CD4-positive, alpha-beta T cell treated with Interleukin-15 for 1 hour (primary cell): ENCODE data around the gene THOP1.
"Not testable (repeated sequence)": the region's sequence is repeated elsewhere in the genome, so short reads cannot be mapped to it uniquely, and the experiment has no call there.

Source experiments
- DNase-seq: peaks from one replicate; pipeline ENCODE4 v3.0.0-alpha.2; 2020

Gene THOP1

DNA sequence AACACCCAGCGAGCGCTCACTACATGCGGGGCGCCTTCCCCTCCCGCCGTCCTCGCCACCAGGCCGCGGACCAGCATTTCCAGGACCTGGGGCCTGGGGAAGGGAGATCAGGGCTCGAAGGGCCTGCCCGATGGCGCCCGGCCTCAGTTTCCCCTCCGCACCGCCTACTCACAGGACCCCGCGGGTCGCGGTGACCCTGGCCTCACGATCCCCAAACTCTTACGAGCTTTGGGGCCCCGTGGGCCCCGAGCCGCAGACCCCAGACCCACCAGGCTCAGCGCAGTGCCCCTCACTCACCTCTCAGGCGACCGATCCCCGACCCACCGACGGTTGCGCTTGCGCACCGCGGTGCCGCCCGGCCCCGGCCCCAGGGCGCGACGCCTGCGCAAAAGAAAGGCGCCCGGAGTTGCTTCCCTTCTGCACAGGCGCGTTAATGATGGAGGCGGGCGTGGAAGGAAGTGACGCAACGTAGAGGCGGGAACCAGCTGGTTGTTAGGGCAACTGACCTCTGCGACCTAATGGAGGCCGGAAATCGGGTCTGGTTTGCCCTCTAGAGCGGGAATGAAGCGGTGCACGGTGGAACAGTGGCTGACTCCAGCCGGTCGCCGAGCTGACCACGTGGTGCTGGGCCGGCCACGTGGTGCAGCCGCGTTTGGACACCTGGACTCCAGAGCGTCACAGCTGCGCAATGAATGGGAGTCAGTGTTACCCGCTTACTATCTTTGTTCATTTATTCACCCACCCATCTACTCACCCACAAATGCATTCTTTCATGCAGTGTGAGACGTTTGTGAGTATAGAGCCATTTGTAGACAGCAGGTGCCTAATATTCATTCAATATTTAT lies 2.1 kb upstream of the THOP1 start, which contains the start of gene SGTA:
Gene SGTA, minus strand, starts transcription at position 338 of the 845 bp plus-strand sequence. CDS start 14,205 bp downstream, outside the sequence.
- DNase-seq, result peak; percentile 98

DNA sequence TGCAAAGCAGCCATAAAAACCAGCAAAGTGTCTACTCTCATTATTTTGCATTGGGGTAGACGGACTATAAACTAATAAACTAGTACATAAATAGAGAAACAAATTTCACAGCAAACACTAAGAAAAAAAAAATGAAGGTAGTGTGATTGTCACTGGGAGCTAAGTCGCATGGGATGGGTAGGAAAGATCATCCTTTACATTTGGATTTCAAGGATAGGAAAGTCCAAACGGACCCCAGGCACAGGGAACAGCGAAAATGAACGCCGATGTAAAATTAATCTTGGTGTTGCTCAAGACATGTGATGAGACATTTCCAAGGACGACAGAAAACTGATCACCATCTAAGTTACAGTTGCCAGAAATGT lies 1.5 kb upstream of the THOP1 start:
- no peak for DNase-seq

DNA sequence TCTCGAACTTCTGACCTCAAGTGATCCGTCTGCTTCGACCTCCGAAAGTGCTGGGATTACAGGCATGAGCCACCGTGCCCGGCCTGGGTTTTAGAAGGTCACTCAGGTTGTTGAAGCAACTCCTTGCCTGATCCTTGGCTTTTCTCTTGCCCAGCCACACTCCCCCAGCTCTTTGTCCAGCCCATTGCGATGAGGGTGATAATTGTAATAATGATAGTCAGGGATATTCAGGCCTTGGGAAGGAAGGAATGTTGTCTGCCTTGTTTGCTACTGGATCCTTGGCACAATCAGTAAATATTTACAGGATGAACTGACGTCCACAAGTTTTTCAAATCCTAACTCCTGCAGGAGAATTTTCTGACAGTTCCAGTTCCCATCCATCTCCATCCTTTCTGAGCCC lies 1.8 kb downstream of the THOP1 start:
- DNase-seq, result no peak

DNA sequence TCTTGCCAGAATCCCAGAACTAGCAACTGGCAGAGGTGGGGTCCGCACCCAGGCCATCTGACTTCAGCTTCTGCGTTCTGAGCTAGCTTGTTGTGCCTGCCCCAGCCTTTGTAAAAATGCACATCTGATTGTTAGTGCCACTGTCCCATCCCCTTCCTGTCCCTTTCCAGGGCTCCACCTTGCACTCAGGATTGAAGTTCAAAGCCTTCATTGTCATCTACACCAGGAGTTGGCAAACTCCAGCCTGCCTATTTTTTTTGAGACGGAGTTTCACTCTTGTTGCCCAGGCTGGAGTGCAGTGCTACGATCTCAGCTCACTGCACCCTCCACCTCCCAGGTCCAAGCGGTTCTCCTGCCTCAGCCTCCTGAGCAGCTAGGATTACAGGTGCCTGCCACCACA lies 2.9 kb downstream of the THOP1 start:
- DNase-seq, result no peak

- no peak for DNase-seq
Measured at GRCh38 chr19:2790194-2790556, 4.9 kb downstream of the THOP1 start.

DNA sequence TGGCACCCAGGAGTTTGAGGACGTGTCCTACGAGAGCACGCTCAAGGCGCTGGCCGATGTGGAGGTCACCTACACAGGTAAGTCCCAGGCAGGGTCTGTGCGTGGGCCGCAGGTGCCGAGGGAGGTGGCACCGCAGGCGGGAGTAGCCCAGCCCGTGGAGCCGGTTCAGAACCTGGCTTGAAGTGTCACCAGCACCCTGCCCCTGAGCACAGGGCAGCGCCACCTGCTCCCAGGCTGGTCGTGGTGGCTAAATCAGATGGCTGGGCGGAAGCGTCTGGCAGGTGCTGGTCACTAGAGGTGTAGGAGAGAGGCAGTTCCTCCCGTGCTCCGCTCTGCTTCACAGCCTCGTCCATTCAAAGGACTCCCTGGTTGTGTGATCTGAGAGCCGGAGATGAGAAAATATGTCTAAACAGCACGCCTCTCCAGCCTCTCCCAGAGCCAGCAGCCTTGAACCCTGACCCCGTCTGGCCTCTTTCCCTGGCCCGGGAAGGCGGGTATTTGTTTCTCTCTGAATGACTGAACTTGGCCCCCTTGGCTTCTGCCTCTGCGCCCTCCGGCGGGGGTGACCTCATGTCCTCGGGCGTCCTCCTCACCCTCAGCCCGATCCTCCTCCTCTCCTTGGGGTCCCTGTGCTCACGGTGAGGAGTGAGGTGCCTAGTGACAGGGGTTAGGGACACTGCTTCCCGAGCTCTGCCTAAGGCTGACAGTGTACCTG lies 5.4 kb downstream of the THOP1 start:
- DNase-seq, result no peak

- no peak for DNase-seq
Measured at GRCh38 chr19:2791440-2791839, 6.1 kb downstream of the THOP1 start.

GRCh38 chr19:2791876-2792275 lies 6.6 kb downstream of the THOP1 start:
- DNase-seq, result no peak

GRCh38 chr19:2792666-2793065 lies 7.4 kb downstream of the THOP1 start:
- DNase-seq, result not testable (repeated sequence)

GRCh38 chr19:2793126-2793525 lies 7.8 kb downstream of the THOP1 start:
- no peak for DNase-seq

DNA sequence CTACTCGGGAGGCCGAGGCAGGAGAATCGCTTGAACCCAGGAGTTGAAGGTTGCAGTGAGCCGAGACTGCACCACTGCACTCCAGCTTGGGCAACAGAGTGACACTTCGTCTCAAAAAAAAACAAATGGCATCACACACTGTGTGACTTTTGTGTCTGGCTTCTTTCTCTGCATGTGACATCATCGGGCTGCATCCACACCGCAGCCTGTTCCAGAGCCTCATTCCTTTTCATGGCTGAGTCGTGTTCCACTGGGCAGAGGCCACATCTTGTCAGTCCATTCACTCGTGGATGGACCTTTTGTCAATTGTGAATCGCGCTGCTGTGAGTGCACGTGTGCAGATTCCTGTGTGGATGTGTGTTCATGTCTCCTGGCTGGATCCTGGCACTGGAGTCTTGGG lies 8.3 kb downstream of the THOP1 start:
- DNase-seq, result no peak

GRCh38 chr19:2795827-2796658 lies 10.7 kb downstream of the THOP1 start:
- DNase-seq, result no peak

GRCh38 chr19:2796659-2797266 lies 11.5 kb downstream of the THOP1 start:
- no peak for DNase-seq

DNA sequence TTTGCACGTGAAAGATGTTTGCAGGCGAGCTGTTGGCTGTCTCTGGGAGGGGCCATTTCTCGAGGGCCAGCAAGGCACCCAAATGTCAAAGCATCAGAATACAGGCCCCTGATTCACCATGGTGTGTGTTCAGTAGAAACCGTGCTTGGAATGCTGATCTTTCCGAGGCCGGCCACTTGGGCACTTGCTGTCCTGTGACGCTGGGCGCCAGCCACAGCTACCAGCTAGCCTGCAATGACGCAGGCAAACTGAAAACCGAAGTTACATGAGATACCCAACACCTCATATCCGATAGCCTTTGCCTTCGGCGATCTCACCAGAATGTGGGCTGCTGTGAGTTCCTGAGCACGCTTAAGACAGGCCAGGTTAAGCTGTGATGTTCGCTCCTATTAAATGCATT lies 12.0 kb downstream of the THOP1 start:
- no peak for DNase-seq

- no peak for DNase-seq
Measured at GRCh38 chr19:2798158-2798685, 12.9 kb downstream of the THOP1 start.

DNA sequence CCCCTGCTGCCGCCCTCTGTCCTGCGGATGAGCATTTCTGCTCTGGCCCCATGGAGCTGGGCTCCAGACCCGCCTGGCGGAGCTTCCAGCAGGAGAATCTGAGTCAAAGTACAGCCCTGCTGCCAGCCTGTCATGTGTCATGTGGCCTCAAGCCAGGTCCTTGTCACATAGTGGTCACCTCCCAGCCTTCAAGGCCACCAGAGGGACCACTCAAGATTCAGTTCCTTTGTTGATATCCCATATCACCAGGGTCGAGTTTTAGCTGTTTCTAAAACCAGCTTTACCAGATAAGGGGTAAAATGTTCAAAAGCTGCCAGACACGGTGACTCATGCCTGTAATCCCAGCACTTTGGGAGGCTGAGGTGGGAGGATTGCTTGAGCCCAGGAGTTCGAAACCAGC lies 13.4 kb downstream of the THOP1 start:
- no peak for DNase-seq

DNA sequence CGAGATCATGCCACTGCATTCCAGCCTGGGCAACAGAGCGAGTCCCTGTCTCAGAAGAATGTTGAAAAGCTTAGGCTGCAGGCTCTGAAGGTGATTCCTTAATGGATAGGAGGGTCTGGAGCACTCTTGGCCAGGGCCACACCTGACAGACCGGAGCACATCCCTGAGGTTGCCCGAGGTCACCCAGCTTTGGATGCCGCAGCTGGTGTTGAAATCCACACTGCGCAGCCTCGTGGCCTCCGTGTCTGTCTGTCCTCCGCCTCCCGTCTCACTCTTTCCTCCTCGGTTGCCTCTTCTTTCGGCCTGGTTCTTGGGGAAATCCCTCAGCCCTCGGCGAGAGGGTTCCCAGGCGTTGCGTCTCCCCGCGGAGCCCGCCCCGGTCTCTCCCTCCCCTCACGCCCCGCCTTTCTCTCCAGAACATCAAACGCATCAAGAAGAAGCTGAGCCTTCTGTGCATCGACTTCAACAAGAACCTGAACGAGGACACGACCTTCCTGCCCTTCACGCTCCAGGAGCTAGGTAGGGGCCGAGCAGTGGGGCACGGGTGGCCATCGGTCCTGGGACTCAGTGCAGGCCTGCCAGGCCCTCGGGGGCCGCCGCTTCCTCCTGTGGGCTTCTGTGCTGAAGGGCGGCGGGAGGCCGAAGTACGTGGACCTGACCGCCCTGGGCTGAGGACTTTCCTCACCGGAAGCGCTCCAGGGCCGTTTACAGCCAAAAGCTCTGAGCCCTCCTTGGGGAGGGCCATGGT lies 14.1 kb downstream of the THOP1 start:
- DNase-seq, result no peak

- DNase-seq, result no peak
Measured at GRCh38 chr19:2800506-2800905, 15.2 kb downstream of the THOP1 start.

DNA sequence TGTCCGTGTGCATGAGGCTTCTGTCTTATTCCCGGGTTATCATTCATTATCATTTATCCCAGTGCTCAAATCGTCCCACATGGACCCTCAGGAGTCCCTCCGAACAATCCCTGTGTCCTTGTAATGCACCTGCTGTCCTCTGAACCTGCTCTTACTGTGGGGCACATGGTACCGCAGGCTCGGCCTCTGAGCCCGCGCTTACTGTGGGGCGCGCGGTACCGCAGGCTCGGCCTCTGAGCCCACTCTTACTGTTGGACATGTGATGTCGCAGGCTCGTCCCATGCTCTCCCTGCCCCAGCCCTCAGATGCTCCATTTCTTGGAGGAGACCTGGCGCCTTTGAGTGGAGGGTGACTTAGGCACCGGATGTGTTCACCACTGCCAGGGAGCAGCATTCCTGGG lies 17.5 kb downstream of the THOP1 start:
- no peak for DNase-seq

GRCh38 chr19:2803486-2804155 lies 18.3 kb downstream of the THOP1 start:
- no peak for DNase-seq
